SHP77 treated with DMSO at 0.1 percent for 48 hours (cell line): ENCODE data around the gene ISG15.
"Not testable (repeated sequence)": the region's sequence is repeated elsewhere in the genome, so short reads cannot be mapped to it uniquely, and the experiment has no call there.

Experiments used
- DNase-seq: peaks from one replicate; lab custom pipeline; 2025; lab: John Stamatoyannopoulos, UW

The ISG15 gene

GRCh38 chr1:1013922-1014648 is 788 bp downstream of the ISG15 start:
- peak; percentile 40 for DNase-seq

DNA sequence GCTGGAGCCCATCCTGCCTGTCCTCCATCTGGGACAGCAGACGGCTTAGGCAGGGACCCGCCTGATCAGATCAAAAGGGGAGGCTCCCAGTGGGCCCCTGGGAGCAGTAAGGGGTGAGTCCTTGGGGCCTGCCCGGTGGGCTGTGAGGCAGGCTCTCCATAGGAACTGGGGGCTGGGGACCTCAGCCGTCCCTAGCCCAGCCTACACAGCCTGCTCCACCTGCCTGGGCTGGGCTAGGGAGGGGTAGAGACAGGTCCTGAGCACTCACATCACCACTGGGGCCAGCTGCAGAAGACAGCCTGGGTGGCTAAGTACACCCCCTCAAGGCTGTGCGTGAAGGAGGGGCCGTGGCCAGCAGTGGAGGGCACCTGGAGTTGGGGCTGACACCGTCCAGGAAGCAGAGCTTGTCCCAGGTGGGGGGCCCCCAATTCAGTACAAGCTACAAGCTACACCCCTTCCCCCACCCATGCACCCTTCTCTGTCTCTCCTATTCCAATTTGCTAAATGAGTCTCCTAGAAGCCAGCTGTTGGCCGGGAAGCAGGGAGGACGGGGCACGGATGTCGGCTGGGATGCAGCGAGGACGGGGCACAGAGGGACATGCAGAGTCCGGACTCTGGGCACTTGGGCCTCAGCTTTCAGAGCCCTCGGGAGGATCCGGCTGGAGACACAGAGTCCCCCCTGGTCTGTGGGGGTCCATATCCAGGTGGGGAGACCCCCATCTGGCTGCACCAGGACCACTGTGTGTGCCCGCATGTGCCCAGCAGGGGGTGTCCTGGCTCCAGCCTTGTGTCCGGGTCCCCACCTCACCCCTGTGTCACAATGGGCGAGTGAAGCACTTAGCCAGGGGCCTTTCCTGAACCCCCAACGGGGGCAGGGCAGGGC is 1.7 kb downstream of the ISG15 start:
- DNase-seq, result no peak

DNA sequence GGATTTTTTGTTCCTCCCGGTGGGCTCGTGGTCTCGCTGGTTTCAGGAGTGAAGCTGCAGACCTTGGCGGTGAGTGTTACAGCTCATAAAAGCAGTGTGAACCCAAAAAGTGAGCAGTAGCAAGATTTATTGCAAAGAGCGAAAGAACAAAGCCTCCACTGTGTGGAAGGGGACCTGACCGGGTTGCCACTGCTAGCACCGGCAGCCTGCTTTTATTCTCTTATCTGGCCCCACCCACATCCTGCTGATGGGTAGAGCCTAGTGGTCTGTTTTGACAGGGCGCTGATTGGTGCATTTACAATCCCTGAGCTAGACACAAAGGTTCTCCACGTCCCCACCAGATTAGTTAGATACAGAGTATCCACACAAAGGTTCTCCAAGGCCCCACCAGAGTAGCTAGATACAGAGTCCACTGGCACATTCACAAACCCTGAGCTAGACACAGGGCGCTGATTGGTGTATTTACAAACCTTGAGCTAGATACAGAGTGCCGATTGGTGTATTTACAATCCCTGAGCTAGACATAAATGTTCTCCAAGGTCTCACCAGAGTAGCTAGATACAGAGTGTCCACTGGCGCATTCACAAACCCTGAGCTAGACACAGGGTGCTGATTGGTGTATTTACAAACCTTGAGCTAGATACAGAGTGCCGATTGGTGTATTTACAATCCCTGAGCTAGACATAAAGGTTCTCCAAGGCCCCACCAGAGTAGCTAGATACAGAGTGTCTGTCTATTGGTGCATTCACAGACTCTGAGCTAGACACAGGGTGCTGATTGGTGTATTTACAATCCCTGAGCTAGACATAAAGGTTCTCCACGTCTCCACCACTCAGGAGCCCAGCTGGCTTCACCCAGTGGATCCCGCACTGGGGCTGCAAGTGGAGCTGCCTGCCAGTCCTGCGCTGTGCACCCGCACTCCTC is 4.4 kb downstream of the ISG15 start:
- DNase-seq, result not testable (repeated sequence)

DNA sequence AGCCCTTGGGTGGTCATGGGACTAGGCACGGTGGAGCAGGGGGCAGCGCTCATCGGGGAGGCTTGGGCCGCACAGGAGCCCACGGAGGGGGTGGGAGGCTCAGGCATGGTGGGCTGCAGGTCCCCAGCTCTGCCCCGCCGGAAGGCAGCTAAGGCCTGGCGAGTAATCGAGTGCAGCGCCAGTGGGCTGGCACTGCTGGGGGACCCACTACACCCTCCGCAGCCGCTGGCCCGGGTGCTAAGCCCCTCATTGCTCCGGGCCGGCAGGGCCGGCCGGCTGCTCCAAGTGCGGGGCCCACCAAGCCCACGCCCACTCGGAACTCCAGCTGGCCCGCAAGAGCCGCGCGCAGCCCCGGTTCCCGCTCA is 5.0 kb downstream of the ISG15 start:
- not testable (repeated sequence) for DNase-seq

GRCh38 chr1:1019122-1019999 is 6.1 kb downstream of the ISG15 start:
- no peak for DNase-seq

GRCh38 chr1:1020000-1020404 is 6.7 kb downstream of the ISG15 start, which contains the start of gene AGRN:
TSS of gene AGRN (plus strand) at chr1:1020120. CDS start at chr1:1020173, 53 bp downstream.
- DNase-seq, result no peak

DNA sequence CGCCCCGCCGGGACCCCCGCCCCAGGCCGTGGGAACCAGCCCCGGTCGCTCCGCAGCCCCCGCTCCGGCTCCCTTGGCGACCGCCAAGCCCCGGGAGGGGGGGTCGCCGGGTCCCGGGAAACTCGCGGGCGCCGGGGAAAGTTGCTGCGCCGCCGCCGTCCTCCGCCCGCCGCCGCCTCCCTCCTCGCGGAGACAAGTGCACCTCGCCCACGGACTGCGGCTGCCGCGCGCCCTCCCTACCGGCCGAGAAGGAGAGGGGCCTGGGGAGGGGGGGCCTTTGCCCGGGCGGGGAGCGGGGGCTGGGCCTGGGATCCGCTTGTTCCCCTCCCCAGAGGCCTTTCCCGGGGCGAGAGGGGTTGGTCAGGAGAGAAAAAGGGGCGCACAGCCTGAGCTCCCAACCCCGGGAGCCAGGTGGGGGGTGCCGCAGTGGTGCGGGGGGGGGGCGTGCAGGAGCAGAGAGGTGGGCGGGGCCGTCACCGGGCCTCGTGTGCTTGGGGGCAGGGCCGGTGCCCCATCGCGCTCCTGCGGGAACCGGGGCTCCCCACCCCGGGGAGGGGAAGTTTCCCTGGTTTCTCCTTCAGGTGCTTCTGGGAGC is 7.2 kb downstream of the ISG15 start:
- no peak for DNase-seq

GRCh38 chr1:1021010-1021919 is 8.0 kb downstream of the ISG15 start:
- DNase-seq, result no peak

DNA sequence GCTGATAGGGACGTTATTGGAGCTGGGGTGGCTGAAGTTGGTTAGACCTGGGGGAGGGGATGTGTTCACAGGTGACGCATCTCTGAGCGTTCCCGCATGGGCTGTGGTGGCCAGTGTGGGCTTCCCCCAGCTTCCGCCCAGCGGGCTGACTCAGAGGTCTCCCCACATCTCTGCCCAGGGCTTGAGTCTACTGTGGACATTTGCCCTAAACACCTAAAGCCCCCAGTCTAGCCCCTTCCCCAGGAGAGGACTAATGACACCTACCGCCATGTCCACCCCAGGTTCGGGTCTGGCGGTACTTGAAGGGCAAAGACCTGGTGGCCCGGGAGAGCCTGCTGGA is 8.6 kb downstream of the ISG15 start:
- no peak for DNase-seq

GRCh38 chr1:1022302-1023009 is 9.2 kb downstream of the ISG15 start:
- no peak for DNase-seq

DNA sequence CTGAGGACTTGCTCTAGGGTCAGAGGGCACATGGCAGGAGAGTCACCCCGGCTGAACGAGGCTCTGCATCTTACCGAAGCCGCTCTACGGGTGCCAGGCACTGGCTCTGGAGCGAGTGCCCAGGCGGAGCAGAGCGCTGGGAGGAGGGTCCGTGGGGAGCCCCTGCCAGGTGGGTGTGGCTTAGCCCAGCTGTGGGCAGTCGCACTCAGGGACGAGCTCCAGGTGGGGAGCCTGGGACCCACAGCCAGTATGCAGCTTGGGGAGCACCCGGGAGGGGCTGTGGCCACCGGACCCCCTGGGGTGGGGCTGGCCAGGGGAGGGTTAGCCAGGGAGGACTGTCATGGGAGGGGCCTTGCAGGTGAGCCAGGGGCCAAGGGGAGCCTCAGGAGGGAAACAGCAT is 10.4 kb downstream of the ISG15 start:
- DNase-seq, result no peak

GRCh38 chr1:1024149-1024770 is 11.0 kb downstream of the ISG15 start:
- DNase-seq, result no peak

- no peak for DNase-seq
Observed at GRCh38 chr1:1024771-1025699, 11.7 kb downstream of the ISG15 start.

DNA sequence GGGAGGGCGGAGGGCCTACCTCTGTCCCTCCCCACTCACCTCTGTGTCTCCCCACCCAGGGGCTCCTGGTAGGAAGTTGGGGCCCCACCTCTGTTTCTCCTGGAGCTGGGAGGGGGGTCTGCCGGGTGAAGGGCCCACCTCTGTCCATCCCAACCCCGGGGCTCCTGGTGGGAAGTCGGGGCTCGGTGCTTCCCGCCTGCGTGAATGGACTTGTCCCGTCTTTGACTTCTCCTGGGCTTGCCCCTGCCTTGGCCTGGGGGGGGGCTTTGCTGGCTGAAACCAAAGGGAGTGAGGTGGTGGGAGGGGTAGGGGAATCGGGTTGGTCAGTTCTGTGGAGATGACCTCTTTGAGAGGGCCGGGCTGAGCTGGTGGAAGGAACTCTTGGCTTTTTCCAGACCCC is 12.4 kb downstream of the ISG15 start:
- no peak for DNase-seq

DNA sequence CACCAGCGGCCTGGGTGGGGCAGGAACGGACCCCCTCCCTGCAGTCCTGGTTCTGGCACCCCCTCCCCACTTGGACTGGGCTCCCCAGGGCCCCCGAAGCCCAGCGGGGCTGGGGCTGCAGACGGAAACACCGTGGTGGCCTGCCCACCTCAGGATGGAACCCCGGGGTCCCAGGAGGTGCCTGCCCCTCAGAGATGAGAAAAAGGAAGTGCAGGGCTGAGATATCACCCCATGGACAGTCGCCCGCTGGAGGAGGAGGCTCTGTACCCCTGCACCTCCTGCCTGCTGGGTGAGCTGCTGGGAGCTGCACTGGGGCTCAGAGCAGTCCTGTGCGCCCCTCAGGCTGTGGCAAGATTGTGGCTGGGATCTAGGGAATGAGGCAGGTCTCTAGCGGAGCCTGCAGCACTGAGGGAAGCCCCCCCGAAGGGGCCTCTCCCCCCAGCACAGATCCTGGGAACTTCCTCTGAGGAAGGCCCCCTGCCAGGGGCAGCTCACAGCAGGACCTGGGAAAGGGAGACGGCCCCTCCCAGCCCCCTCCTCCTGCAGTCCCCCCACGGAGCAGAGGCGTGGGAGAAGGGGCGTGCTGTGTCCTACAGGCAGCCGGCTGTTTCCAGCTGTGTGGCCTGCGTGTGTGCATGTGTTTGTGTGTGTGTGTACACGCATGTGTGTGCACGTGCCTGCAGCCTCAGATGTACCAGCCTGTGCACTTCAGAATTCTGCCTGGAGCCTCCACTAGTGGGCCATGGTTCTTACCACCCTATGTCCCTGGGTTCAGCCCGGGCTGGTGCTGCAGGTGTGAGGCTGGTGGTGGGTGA is 13.5 kb downstream of the ISG15 start:
- DNase-seq, result no peak

DNA sequence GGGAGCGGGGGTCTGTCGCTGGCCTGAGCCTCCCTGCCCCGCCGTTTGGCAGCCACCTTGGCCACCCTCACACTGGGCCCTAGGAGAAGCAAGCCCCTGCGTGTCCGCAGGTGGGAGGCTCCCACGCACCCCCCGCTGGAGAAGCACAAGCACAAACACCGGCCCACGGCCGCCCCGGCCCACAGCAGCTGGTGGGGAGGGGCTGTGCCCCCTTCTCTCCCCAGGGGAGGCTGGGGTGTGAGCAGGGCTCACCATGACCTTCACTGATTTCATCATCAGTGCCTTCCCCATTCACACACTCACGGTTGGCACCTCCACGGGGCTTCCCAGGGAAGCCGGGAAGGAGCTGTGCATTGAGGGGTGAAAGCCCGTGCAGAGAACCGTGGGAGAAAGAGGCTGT is 14.5 kb downstream of the ISG15 start:
- DNase-seq, result no peak
